ENCODE results near the gene PDSS1. TPM values are rescaled to one million over a fixed set of nuclear protein-coding genes. Genes with fewer than 3 reads are reported as not detected.

Gene PDSS1
- total RNA-seq, 1 experiment from 2014 or later: 18.4 TPM

GRCh38 chr10:26759008-26759407 lies 61.5 kb downstream of the PDSS1 start:
- Histone ChIP-seq H3K4ac (ENCODE audit: low read depth, low read length) (no peak overlapping the region), H3K23ac (ENCODE audit: insufficient read length, low read depth, low read length) (no peak overlapping the region), H3K18ac (ENCODE audit: insufficient read length, low read depth, low read length) (no peak overlapping the region), H3K79me1 (ENCODE audit: insufficient read depth, low read depth, low read length, poor library complexity, severe bottlenecking) (no peaks in the 10 kb centered on the region), H2BK15ac (ENCODE audit: low read depth, low read length) (no peak overlapping the region), H4K91ac (ENCODE audit: insufficient read length, low read depth, low read length) (no peak overlapping the region), H3K23me2 (ENCODE audit: insufficient read length, low read depth, low read length, poor library complexity, severe bottlenecking) (no peaks in the 10 kb centered on the region), H3K14ac (ENCODE audit: insufficient read depth, low read length) (no peak overlapping the region), H4K8ac (replicated peaks; ENCODE audit: insufficient read length, low read depth, low read length) (no peak overlapping the region), H3T11ph (ENCODE audit: low read length) (no peak overlapping the region), H3K4me2 (ENCODE audit: insufficient read depth, insufficient read length, low read length) (no peak overlapping the region), H4K20me1 (ENCODE audit: control insufficient read depth, insufficient read depth, insufficient read length) (no peaks in the 10 kb centered on the region), H3K79me2 (ENCODE audit: insufficient read depth, low read length) (no peaks in the 10 kb centered on the region), H4K5ac (ENCODE audit: insufficient read length, low read depth, low read length) (no peak overlapping the region), H3K27me3 (ENCODE audit: insufficient read depth, low read length) (no peaks in the 10 kb centered on the region), H3K9me3 (ENCODE audit: control insufficient read depth, low read depth, low read length) (no peaks in the 10 kb centered on the region), H2BK5ac (ENCODE audit: insufficient read length, low read length) (no peak overlapping the region), H3K9ac (ENCODE audit: extremely low read depth, insufficient read length, low read length) (no peak overlapping the region), H2BK20ac (ENCODE audit: low read depth, low read length, poor library complexity, severe bottlenecking) (no peak overlapping the region), H2AFZ (ENCODE audit: low read length) (no peak overlapping the region), H3K27ac (ENCODE audit: insufficient read length, low read depth, low read length) (no peak overlapping the region), H2BK12ac (ENCODE audit: insufficient read length, low read depth, low read length) (no peak overlapping the region), H3K4me1 (ENCODE audit: insufficient read depth, low read length) (peaks cover 5% of the 10 kb centered on the region; the same call in 1 of the 2 replicates), H2BK120ac (ENCODE audit: low read depth, low read length, poor library complexity, severe bottlenecking) (no peak overlapping the region), H3K56ac (ENCODE audit: insufficient read length, low read depth, low read length) (no peak overlapping the region), H2AK5ac (ENCODE audit: insufficient read length, low read length) (no peak overlapping the region)
- Mint-ChIP-seq H3K36me3 (ENCODE audit: insufficient read depth in 1 of 3, low read depth in 3 of 3) (peaks cover 0 to 6% (median 0%) of the 10 kb centered on the region in 3 experiments; a peak in 3 of 7 replicates), H3K4me1 (peaks cover 15 to 30% of the 10 kb centered on the region in 2 experiments), H3K4me3 (no peak overlapping the region), H3K27me3 (ENCODE audit: low read depth) (no peaks in the 10 kb centered on the region; the same call in 1 of the 2 replicates), H3K9me3 (no peaks in the 10 kb centered on the region), H3K27ac (peak overlapping the region; percentile 69 to 79 (median 76); a peak in 4 of 7 replicates)
- no peak for TF ChIP-seq CTCF (conservative IDR thresholded peaks at IDR 0.05)
- no peak for DNase-seq
- no CpG with 5 or more reads among the region's 4 CpGs for WGBS (ENCODE audit: extremely low coverage, insufficient read length, low lambda C conversion rate)
